Upper lobe of left lung (tissue), 4 donors: Measurements from ENCODE around the gene PRXL2B.

Experiments used
- CTCF ChIP-seq, 6 experiments: fragments of 450-650 bp in 4 of 6; fragments of 200-600 bp in 2 of 6; sonication (generic) in 2 of 6; IDR thresholded peaks; one replicate each; pipeline ENCODE4 v1.5.1; 2016 to 2019; ENCODE audit warnings: antibody characterized with exemption in 6 of 6
- POLR2A ChIP-seq, 4 donors: fragments of 450-650 bp; IDR thresholded peaks; one replicate each; pipeline ENCODE4 v1.5.1; 2016 to 2017; ENCODE audit warnings: antibody characterized with exemption in 4 of 4, mild to moderate bottlenecking in 2 of 4

GRCh38 chr1:2555634-2556276 is 30.8 kb upstream of the PRXL2B start:
- TF ChIP-seq CTCF (IDR thresholded peaks at IDR 0.05) = peak in 1 of 6 experiments; percentile 9
- peak in 3 of 4 donors; percentile 61 to 91 (median 74) for TF ChIP-seq POLR2A (IDR thresholded peaks at IDR 0.05)
